Loucy (cell line): ENCODE results near the gene LIMA1.

Experiments used
- H2AFZ ChIP-seq: fragments of 200-600 bp; sonication (generic); 2 replicates; pipeline ENCODE4 v1.6.0; 2016; ENCODE audit warnings: antibody characterized with exemption, mild to moderate bottlenecking, low read length, moderate library complexity
- H3F3A ChIP-seq: fragments of 200-600 bp; 2 replicates; pipeline ENCODE4 v1.6.0; 2016; ENCODE audit warnings: antibody characterized with exemption, low read depth, mild to moderate bottlenecking
- H3K27me3 ChIP-seq: fragments of 200-600 bp; sonication (generic); 2 replicates; pipeline ENCODE4 v1.6.1; 2014; ENCODE audit warnings: low read length, mild to moderate bottlenecking; ENCODE audit not compliant: insufficient read depth, poor library complexity, severe bottlenecking
- H3K36me3 ChIP-seq: fragments of 200-600 bp; sonication (generic); 2 replicates; pipeline ENCODE4 v1.6.1; 2016; ENCODE audit warnings: low read length; ENCODE audit not compliant: insufficient read depth
- H3K4me1 ChIP-seq: fragments of 200-600 bp; sonication (generic); 2 replicates; pipeline ENCODE4 v1.5.1; 2014; ENCODE audit warnings: low read length, mild to moderate bottlenecking; ENCODE audit not compliant: insufficient read depth, poor library complexity, severe bottlenecking
- H3K4me2 ChIP-seq: fragments of 200-600 bp; sonication (generic); 2 replicates; pipeline ENCODE4 v1.6.0; 2014; ENCODE audit warnings: antibody characterized with exemption, low read length, low read depth, mild to moderate bottlenecking; ENCODE audit not compliant: poor library complexity, severe bottlenecking
- H3K4me3 ChIP-seq: fragments of 200-600 bp; sonication (generic); 2 replicates; pipeline ENCODE4 v1.5.1; 2014; ENCODE audit warnings: low read length, mild to moderate bottlenecking, mixed read lengths; ENCODE audit not compliant: poor library complexity, severe bottlenecking
- H3K79me2 ChIP-seq: fragments of 200-600 bp; sonication (generic); 2 replicates; pipeline ENCODE4 v1.6.1; 2014; ENCODE audit warnings: low read length; ENCODE audit not compliant: insufficient read depth
- H3K9ac ChIP-seq: fragments of 200-600 bp; sonication (generic); 2 replicates; pipeline ENCODE4 v1.6.0; 2014; ENCODE audit warnings: mild to moderate bottlenecking, low read depth, low read length, moderate library complexity; ENCODE audit not compliant: poor library complexity, severe bottlenecking
- H3K9me2 ChIP-seq: fragments of 200-600 bp; sonication (generic); replicated peaks from 2 replicates; pipeline ENCODE4 v1.6.1; 2016; ENCODE audit warnings: low read depth, low read length, mixed read lengths
- H3K9me3 ChIP-seq: fragments of 200-600 bp; sonication (generic); 2 replicates; pipeline ENCODE4 v1.6.1; 2014; ENCODE audit warnings: mild to moderate bottlenecking, antibody characterized with exemption, low read length, low read depth; ENCODE audit not compliant: insufficient read depth
- H4K20me1 ChIP-seq: fragments of 200-600 bp; sonication (generic); 2 replicates; pipeline ENCODE4 v1.6.0; 2014; ENCODE audit warnings: antibody characterized with exemption, low read length, mild to moderate bottlenecking; ENCODE audit not compliant: insufficient read depth, poor library complexity, severe bottlenecking
- EZH2phosphoT487 ChIP-seq: fragments of 200-600 bp; IDR thresholded peaks from 2 replicates; pipeline ENCODE4 v1.6.1; 2018; ENCODE audit warnings: antibody characterized with exemption, mild to moderate bottlenecking, moderate library complexity, borderline replicate concordance
- TF ChIP-seq, protein P1 (sequence below): fragments of 200-600 bp; sonication (generic); conservative IDR thresholded peaks from 2 replicates; pipeline ENCODE4 v1.5.1; 2014; ENCODE audit warnings: mild to moderate bottlenecking, antibody characterized with exemption, low read length

LIMA1 gene

DNA sequence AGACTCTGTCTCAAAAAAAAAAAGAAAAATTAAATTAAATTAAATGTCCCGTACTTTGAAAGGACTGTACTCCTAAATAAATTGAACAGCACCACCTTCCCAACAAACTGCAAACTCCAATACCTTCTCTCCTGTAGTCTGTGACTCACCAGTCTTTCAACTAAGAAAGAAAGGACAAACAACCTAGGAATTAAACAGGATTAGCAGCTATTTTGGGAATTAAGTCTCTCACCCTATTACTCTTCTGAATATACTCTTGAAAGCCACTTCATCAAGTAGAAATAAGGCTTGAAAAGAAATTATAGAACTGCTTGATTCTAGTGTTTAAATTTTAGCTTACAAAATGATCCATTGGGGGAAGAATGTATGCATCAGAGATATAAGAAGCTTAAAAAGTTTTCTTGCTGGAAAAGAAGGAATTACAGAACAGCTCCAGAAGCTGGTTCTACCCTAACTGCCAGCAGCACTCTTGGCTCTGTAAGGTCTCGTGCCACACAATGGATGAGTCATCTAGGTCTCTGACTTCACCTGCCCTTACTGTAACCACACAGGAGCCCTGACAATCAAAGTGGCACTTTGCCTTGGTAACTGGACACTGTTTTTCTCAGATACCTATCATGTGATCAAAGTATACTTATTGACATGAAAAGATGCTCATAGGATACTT, 59.2 kb downstream of the LIMA1 start:
- Histone ChIP-seq H4K20me1 (no peaks in the 10 kb centered on the region), H3F3A (peaks cover 4% of the 10 kb centered on the region; the same call in 1 of the 2 replicates), H3K9me3 (no peaks in the 10 kb centered on the region), H3K27me3 (no peaks in the 10 kb centered on the region), H3K4me1 (peaks cover 43% of the 10 kb centered on the region), H3K36me3 (no peaks in the 10 kb centered on the region), H3K4me2 (peak overlapping the region; percentile 0), H3K9me2 (no peaks in the 10 kb centered on the region), H2AFZ (peak overlapping the region; percentile 59; the same call in 1 of the 2 replicates), H3K4me3 (no peak overlapping the region), H3K9ac (peak overlapping the region; percentile 15), H3K79me2 (peaks cover 10% of the 10 kb centered on the region)
- no peak for TF ChIP-seq EZH2phosphoT487
- TF ChIP-seq, protein P1, sequence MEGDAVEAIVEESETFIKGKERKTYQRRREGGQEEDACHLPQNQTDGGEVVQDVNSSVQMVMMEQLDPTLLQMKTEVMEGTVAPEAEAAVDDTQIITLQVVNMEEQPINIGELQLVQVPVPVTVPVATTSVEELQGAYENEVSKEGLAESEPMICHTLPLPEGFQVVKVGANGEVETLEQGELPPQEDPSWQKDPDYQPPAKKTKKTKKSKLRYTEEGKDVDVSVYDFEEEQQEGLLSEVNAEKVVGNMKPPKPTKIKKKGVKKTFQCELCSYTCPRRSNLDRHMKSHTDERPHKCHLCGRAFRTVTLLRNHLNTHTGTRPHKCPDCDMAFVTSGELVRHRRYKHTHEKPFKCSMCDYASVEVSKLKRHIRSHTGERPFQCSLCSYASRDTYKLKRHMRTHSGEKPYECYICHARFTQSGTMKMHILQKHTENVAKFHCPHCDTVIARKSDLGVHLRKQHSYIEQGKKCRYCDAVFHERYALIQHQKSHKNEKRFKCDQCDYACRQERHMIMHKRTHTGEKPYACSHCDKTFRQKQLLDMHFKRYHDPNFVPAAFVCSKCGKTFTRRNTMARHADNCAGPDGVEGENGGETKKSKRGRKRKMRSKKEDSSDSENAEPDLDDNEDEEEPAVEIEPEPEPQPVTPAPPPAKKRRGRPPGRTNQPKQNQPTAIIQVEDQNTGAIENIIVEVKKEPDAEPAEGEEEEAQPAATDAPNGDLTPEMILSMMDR: no peak

DNA sequence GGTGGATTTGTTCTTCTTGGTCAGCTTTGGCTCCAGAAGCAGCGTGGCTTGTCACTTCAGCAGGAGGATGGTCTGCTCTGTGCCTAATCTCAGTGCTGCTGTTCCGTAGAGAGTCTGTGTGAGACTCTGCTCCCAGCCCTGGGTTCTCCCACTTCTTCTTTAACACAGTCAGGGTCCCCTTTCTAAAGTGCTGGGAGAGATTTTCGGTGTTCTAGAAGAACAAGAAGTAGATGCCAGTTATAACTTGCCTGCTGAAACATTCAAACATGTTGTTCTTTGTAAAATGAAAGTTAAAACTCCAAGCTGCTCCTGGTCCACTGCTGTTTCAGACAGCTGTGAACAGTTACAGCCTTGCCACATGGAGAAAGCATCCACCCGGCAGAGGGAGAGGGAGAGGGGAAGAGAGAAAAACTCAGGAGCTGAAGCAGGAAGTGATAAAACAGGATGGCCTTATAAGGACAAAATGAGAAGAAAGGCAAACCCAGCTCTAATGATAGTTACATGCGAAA, 61.0 kb downstream of the LIMA1 start:
- Histone ChIP-seq H3K4me3 (peak overlapping the region; percentile 71), H4K20me1 (no peaks in the 10 kb centered on the region), H3K4me2 (peak overlapping the region; percentile 86), H3K4me1 (peaks cover 48% of the 10 kb centered on the region), H3K9ac (peak overlapping the region; percentile 78), H2AFZ (peak overlapping the region; percentile 56), H3F3A (peaks cover 4% of the 10 kb centered on the region; the same call in 1 of the 2 replicates), H3K9me3 (no peaks in the 10 kb centered on the region), H3K27me3 (no peaks in the 10 kb centered on the region), H3K9me2 (no peaks in the 10 kb centered on the region), H3K36me3 (no peaks in the 10 kb centered on the region), H3K79me2 (peaks cover 21% of the 10 kb centered on the region)
- TF ChIP-seq, protein P1: no peak
- no peak for TF ChIP-seq EZH2phosphoT487

DNA sequence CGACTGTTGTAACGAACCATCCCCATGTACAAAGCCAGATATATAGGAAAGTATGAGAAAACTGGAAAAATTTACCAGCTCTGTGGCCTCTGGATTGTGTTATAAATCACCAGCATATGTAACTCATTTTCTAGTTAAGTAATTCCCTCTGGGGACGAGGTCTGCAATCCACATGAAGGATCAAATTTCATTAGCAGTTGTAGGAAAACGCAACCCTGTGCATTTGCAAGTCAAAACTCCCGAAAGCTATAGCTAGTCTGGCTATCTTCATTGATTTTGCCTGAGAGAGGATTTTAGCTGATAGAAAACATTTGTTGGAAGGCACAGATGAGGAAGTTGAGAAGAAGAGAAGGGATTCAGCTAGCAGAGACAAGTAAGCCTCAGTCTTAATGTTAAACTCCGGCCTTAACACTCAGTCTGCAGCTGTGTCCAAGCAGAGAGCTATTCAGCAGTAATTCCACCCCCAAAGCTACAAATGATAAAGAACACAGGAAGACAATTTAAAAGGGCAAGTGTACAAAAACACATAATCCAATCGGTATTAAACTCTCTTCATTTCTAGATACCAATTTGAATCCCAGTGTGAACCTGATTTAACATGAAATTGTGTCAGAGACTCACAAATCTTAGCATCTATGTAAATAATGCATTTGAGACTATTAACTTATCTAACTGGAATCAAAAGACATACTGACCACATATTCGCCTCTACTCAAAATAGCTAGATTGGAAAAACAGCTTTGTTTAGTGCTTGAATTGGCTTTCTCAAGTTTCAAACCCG, 61.9 kb downstream of the LIMA1 start:
- peak overlapping the region; percentile 56 for H2AFZ ChIP-seq
- peaks cover 4% of the 10 kb centered on the region; the same call in 1 of the 2 replicates for H3F3A ChIP-seq
- no peaks in the 10 kb centered on the region for H3K9me3 ChIP-seq
- H3K4me1 ChIP-seq: peaks cover 48% of the 10 kb centered on the region
- H3K4me3 ChIP-seq: peak overlapping the region; percentile 71
- peak overlapping the region; percentile 78 for H3K9ac ChIP-seq
- no peaks in the 10 kb centered on the region for H3K27me3 ChIP-seq
- no peaks in the 10 kb centered on the region for H3K9me2 ChIP-seq
- no peak for TF ChIP-seq EZH2phosphoT487
- TF ChIP-seq, protein P1: no peak
- H3K4me2 ChIP-seq: peak overlapping the region; percentile 86
- H4K20me1 ChIP-seq: no peaks in the 10 kb centered on the region
- no peaks in the 10 kb centered on the region for H3K36me3 ChIP-seq
- H3K79me2 ChIP-seq: peaks cover 21% of the 10 kb centered on the region
